Stomach smooth muscle (tissue), 2 donors: Measurements from ENCODE around the gene NPY4R.
"Not testable (repeated sequence)": the region's sequence is repeated elsewhere in the genome, so short reads cannot be mapped to it uniquely, and the experiment has no call there.

Source experiments
- H3K27ac ChIP-seq: one replicate; pipeline ENCODE4 v1.7.0; 2013; ENCODE audit warnings: mild to moderate bottlenecking, low read length, inconsistent platforms
- H3K27me3 ChIP-seq, 2 donors: one replicate each; pipeline ENCODE4 v1.7.0; 2013; ENCODE audit warnings: low read length in 2 of 2; ENCODE audit not compliant: insufficient read depth in 2 of 2, control insufficient read depth in 1 of 2
- H3K36me3 ChIP-seq, 2 donors: one replicate each; pipeline ENCODE4 v1.7.0; 2013; ENCODE audit warnings: low read length in 2 of 2; ENCODE audit not compliant: control insufficient read depth in 2 of 2, insufficient read depth in 2 of 2
- H3K4me1 ChIP-seq: one replicate; pipeline ENCODE4 v1.7.0; 2013; ENCODE audit warnings: low read length; ENCODE audit not compliant: control insufficient read depth, insufficient read depth
- H3K4me3 ChIP-seq, 2 donors: one replicate each; pipeline ENCODE4 v1.7.0; 2013; ENCODE audit warnings: low read length in 2 of 2
- H3K9ac ChIP-seq, 2 donors: one replicate each; pipeline ENCODE4 v1.7.0; 2013; ENCODE audit warnings: low read length in 2 of 2, mild to moderate bottlenecking in 1 of 2
- H3K9me3 ChIP-seq, 2 donors: one replicate each; pipeline ENCODE4 v1.7.0; 2013; ENCODE audit warnings: low read length in 2 of 2; ENCODE audit not compliant: control insufficient read depth in 2 of 2
- donor health status: healthy.
- donor health status: Pancreatic carcinoma.

Gene NPY4R

GRCh38 chr10:46455992-46456391, 9.8 kb downstream of the NPY4R start:
- not testable (repeated sequence) for H3K9me3 ChIP-seq, H3K36me3 ChIP-seq, H3K27ac ChIP-seq, H3K4me3 ChIP-seq, H3K27me3 ChIP-seq, H3K9ac ChIP-seq, H3K4me1 ChIP-seq

- not testable (repeated sequence) for H3K4me1 ChIP-seq, H3K27ac ChIP-seq, H3K27me3 ChIP-seq, H3K9me3 ChIP-seq, H3K36me3 ChIP-seq, H3K4me3 ChIP-seq, H3K9ac ChIP-seq
These were observed 14.4 kb downstream of the NPY4R start for GRCh38 chr10:46451365-46451764.

GRCh38 chr10:46450829-46451228, 14.9 kb downstream of the NPY4R start:
- H3K9ac ChIP-seq, H3K4me3 ChIP-seq, H3K27me3 ChIP-seq, H3K27ac ChIP-seq, H3K4me1 ChIP-seq, H3K36me3 ChIP-seq, H3K9me3 ChIP-seq: not testable (repeated sequence)

DNA sequence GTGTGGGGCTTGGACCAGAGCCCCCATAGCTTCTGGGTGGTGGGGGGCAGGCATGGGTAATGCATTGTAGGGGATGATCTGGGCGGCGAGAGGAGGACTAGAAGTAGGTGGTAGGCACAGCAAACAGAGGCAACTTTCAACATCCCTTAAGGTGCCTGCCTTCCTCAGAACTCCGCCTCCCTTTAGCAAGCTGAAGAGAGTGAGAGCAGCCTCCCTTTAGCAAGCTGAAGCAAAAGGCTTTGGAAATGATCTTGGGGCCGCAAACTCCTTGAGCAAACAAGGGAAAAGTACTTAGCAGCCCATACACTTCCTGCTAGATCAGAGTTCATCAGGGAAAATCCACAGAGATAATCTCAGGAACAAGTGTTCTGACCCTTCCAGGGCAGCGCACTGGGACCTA, 18.3 kb downstream of the NPY4R start:
- not testable (repeated sequence) for H3K27me3 ChIP-seq

GRCh38 chr10:46445389-46446122, 20.2 kb downstream of the NPY4R start:
- H3K4me1 ChIP-seq, H3K9ac ChIP-seq, H3K27me3 ChIP-seq, H3K36me3 ChIP-seq, H3K9me3 ChIP-seq, H3K27ac ChIP-seq, H3K4me3 ChIP-seq: not testable (repeated sequence)

More for the DNA sequence above, 18.3 kb downstream of the NPY4R start:
- H3K9ac ChIP-seq, H3K36me3 ChIP-seq, H3K4me3 ChIP-seq, H3K4me1 ChIP-seq, H3K27ac ChIP-seq, H3K9me3 ChIP-seq: not testable (repeated sequence)

DNA sequence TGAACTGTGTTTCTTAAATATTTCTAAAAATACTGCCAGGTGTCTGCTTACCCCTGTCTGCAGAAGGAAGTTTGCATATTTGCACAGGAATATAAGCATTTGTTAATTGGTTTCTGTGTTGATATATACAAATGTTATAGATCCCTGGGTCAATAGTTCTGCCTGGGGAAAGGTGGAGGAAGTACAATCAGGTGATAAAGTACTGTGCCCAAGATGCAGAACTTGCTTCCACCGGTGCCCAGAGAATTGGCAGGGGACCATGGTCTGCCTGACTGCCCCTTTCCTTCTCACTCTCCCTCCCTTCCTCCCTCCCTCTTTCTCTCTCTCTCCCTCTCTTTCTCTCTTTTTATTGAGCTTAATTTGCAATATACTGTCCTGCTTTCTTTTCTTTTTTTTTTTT, 22.3 kb downstream of the NPY4R start:
- not testable (repeated sequence) for H3K4me3 ChIP-seq, H3K9me3 ChIP-seq, H3K36me3 ChIP-seq, H3K27me3 ChIP-seq, H3K9ac ChIP-seq, H3K4me1 ChIP-seq, H3K27ac ChIP-seq

DNA sequence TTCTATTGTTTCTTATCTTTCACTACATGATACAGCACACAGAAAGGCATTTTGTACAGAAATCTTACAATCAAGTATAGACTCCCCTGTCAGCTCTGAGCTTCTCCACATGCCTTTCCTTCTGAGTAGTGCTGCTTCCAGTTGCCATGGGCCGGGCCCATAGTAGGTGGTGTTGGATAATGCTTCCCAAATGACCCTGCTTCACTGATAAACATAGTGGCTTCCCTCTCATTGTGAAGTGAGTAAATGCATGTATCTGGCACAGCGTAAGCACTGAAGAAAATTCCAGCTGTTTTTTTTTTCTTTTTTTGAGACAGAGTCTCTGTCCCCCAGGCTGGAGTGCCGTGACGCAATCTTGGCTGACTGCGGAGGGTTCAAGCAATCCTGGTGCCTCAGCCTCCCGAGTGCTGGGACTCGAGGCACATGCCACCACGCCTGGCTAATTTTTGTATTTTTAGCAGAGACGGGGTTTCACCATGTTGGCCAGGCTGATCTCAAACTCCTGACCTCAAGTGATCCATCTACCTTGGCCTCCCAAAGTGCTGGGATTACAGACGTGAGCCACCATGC, 23.0 kb downstream of the NPY4R start:
- H3K27me3 ChIP-seq, H3K36me3 ChIP-seq, H3K9me3 ChIP-seq, H3K9ac ChIP-seq, H3K4me1 ChIP-seq, H3K4me3 ChIP-seq, H3K27ac ChIP-seq: not testable (repeated sequence)

DNA sequence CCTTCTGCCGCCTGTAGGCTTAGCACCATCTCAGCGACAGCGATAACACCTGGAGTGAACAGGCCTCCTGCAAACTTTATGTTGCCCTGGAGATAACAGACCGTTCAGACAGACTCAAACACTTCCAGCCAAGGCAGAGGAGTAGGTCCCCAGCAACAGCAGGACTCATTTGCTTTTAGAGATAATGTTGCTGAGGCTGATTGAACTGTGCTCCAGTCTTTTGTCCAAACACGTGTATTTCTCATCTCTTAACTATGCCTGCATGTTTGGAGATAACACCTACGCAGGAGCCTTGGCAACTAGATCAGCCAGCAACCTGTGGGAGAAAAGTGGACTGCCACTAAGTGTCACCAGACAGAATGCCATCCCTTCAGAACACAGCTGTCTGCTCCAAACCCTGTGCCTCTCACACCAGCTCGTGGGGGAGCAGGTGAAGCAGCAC, 23.9 kb downstream of the NPY4R start:
- not testable (repeated sequence) for H3K36me3 ChIP-seq, H3K27ac ChIP-seq, H3K4me3 ChIP-seq, H3K4me1 ChIP-seq, H3K27me3 ChIP-seq, H3K9ac ChIP-seq, H3K9me3 ChIP-seq

- H3K27me3 ChIP-seq, H3K9ac ChIP-seq, H3K4me1 ChIP-seq, H3K27ac ChIP-seq, H3K4me3 ChIP-seq, H3K36me3 ChIP-seq, H3K9me3 ChIP-seq: not testable (repeated sequence)
These were observed 24.8 kb downstream of the NPY4R start for GRCh38 chr10:46440942-46441341.

DNA sequence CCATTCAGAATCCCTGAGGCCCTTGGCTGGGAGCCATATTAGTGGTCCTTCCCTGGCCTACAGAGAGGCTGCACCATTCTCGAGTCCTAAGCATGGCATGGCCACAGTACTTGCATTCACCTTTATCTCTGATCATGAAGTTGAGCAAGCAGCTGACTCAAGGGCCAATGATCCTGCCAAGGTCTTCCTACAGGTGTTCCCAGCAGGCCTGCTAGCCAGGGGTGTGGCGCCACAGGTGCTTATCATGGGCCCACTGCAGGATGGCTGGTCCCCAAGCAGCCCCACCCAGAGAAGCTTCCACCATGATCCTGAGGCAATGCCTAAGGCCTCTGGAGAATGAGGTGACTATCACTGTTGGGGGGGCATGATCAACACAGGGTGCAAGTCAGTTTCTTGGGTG, 42.2 kb downstream of the NPY4R start:
- not testable (repeated sequence) for H3K4me1 ChIP-seq, H3K9me3 ChIP-seq

DNA sequence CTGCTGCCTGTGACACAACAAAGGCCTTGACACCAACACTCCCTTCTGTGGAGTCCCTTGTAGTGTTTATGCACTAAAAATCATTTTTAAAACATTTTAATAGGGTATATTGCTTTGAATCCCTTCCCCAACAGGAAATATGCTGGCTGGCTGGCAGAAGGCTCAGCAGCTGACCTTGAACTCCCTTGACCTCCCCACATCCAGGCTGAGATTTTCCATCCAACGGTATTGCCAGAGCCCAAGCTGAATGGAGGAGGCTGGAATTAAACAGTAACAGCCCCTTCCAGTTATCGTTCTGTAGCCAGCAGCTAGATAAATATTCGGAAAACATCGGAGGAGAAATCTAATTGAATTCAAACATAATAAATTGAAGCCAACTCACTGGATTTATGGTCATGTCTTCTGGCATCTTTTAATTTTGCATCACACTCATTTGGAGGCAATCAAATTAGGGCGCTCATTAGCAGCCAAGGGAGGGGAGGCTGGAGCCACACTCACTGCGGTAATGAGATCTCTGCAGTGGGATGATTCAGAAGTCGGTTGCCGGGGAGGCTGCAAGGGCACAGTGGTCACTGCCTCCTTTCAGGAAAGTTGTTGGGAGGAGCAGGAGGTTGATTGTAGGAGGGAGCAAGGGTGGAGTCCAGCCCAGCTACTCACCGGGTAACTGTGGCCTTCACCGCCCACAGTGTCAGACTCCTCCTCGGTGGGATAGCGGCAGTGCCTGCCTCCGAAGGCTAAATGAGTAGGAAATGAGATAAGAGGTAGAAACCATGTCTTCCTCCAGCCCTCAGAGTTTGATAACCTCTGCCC, 46.0 kb downstream of the NPY4R start:
- not testable (repeated sequence) for H3K27me3 ChIP-seq, H3K9ac ChIP-seq, H3K36me3 ChIP-seq, H3K9me3 ChIP-seq, H3K27ac ChIP-seq, H3K4me3 ChIP-seq, H3K4me1 ChIP-seq

More for the DNA sequence above, 42.2 kb downstream of the NPY4R start:
- not testable (repeated sequence) for H3K4me3 ChIP-seq, H3K36me3 ChIP-seq, H3K27ac ChIP-seq, H3K9ac ChIP-seq, H3K27me3 ChIP-seq
